Peyer's patch (tissue), 4 donors: Measurements from ENCODE around the gene KLRC4.
"Not testable (repeated sequence)": the region's sequence is repeated elsewhere in the genome, so short reads cannot be mapped to it uniquely, and the experiment has no call there.

Experiments used
- CTCF ChIP-seq, 6 experiments: fragments of 450-650 bp in 4 of 6; fragments of 200-600 bp in 2 of 6; sonication (generic) in 1 of 6; IDR thresholded peaks; one replicate each; pipeline ENCODE4 v1.5.1; 2017 to 2019; ENCODE audit warnings: antibody characterized with exemption in 6 of 6, mild to moderate bottlenecking in 3 of 6, moderate library complexity in 1 of 6
- POLR2A ChIP-seq, 2 donors: fragments of 450-650 bp; IDR thresholded peaks; one replicate each; pipeline ENCODE4 v1.5.1; 2017; ENCODE audit warnings: antibody characterized with exemption in 2 of 2, mild to moderate bottlenecking in 2 of 2, moderate library complexity in 2 of 2

GRCh38 chr12:10387498-10387897, 22.1 kb downstream of the KLRC4 start:
- not testable (repeated sequence) for TF ChIP-seq CTCF, POLR2A (IDR thresholded peaks at IDR 0.05)
